Activated T-cell treated with anti-CD3 and anti-CD28 coated beads, Interleukin-2, amount 50 U/mL, for 4 hours (primary cell): ENCODE data around the gene ADRM1. TPM values are rescaled to one million over a fixed set of nuclear protein-coding genes. Genes with fewer than 3 reads are reported as not detected.

Experiments
- total RNA-seq, 3 donors: library from RNA; stranded (reverse); gene quantifications; one replicate each; pipeline ENCODE4 v1.2.1, GENCODE V29; 2021

ADRM1 gene
- total RNA-seq, 3 donors from 2014 or later: 259 to 285 (median 274) TPM

Other genes with a start within 250 kb of the ADRM1 start
- 10 to 100 TPM; 26.4 to 31.1 (median 27.0) TPM for gene TAF4, start 237.1 kb upstream of the ADRM1 start, total RNA-seq
- gene LSM14B, start 180.5 kb upstream of the ADRM1 start, total RNA-seq: 10 to 100 TPM; 35.2 to 41.3 (median 40.9) TPM
- 100 to 1,000 TPM; 651 to 699 (median 689) TPM for gene PSMA7, start 159.6 kb upstream of the ADRM1 start, total RNA-seq
- gene SS18L1, start 159.2 kb upstream of the ADRM1 start, total RNA-seq: 10 to 100 TPM; 14.4 to 16.1 (median 14.5) TPM
- gene MTG2, start 120.0 kb upstream of the ADRM1 start, total RNA-seq: 10 to 100 TPM; 38.3 to 57.6 (median 49.8) TPM
- not detected for gene HRH3, start 82.7 kb upstream of the ADRM1 start, total RNA-seq
- 10 to 100 TPM; 17.5 to 22.5 (median 19.2) TPM for gene OSBPL2, start 64.5 kb upstream of the ADRM1 start, total RNA-seq
- 1 to 10 TPM in 1 of 3 donors, under 1 TPM in 2; 0.82 to 1.0 (median 0.84) TPM for gene LAMA5, start 64.3 kb downstream of the ADRM1 start, total RNA-seq
- gene RPS21, start 84.1 kb downstream of the ADRM1 start, total RNA-seq: 1,000 to 10,000 TPM; 2,653 to 2,730 (median 2,725) TPM
- 1 to 10 TPM; 6.1 to 7.9 (median 6.9) TPM for gene CABLES2, start 104.3 kb downstream of the ADRM1 start, total RNA-seq
- gene RBBP8NL, start 124.5 kb downstream of the ADRM1 start, total RNA-seq: not detected
- gene GATA5, start 173.0 kb downstream of the ADRM1 start, total RNA-seq: not detected